SU-DHL-6 (cell line): ENCODE data around the gene ANKRD33.

Source experiments
- H2AFZ ChIP-seq: fragments of 200-600 bp; sonication (generic); 2 replicates; pipeline ENCODE4 v1.6.1; 2014; ENCODE audit warnings: low read depth, mild to moderate bottlenecking, moderate library complexity, mixed read lengths, antibody characterized with exemption, low read length; ENCODE audit not compliant: severe bottlenecking
- H3F3A ChIP-seq: fragments of 200-600 bp; shearing (Covaris generic); 2 replicates; pipeline ENCODE4 v1.6.0; 2016; ENCODE audit warnings: antibody characterized with exemption, mild to moderate bottlenecking; ENCODE audit not compliant: insufficient read depth
- H3K27ac ChIP-seq: fragments of 200-600 bp; sonication (generic); 2 replicates; pipeline ENCODE4 v1.5.1; 2016; ENCODE audit warnings: low read depth, mild to moderate bottlenecking, low read length, moderate library complexity, mixed read lengths
- H3K27me3 ChIP-seq: fragments of 200-600 bp; sonication (generic), shearing (Covaris generic); 2 replicates; pipeline ENCODE4 v1.6.0; 2014; ENCODE audit warnings: mild to moderate bottlenecking, low read length
- H3K36me3 ChIP-seq: fragments of 200-600 bp; sonication (generic); 2 replicates; pipeline ENCODE4 v1.6.1; 2014; ENCODE audit warnings: mild to moderate bottlenecking, low read length, mixed read lengths
- H3K4me2 ChIP-seq: fragments of 300-600, 200-600 bp; shearing (Covaris generic), sonication (generic); 2 replicates; pipeline ENCODE4 v1.6.0; 2014; ENCODE audit warnings: low read length, low read depth, mild to moderate bottlenecking; ENCODE audit not compliant: poor library complexity, severe bottlenecking
- H3K4me3 ChIP-seq: fragments of 200-600 bp; sonication (generic); 2 replicates; pipeline ENCODE4 v1.5.1; 2014; ENCODE audit warnings: antibody characterized with exemption, low read length, mild to moderate bottlenecking, mixed read lengths; ENCODE audit not compliant: insufficient read depth, poor library complexity, severe bottlenecking
- H3K79me2 ChIP-seq: fragments of 200-600 bp; sonication (generic); 2 replicates; pipeline ENCODE4 v1.6.1; 2014; ENCODE audit warnings: mild to moderate bottlenecking, low read length, moderate library complexity; ENCODE audit not compliant: insufficient read depth
- H3K9ac ChIP-seq: fragments of 200-600 bp; sonication (generic); 2 replicates; pipeline ENCODE4 v1.7.0; 2014; ENCODE audit warnings: mild to moderate bottlenecking, low read length
- H3K9me2 ChIP-seq: fragments of 200-600 bp; sonication (generic); replicated peaks from 2 replicates; pipeline ENCODE4 v1.6.1; 2014; ENCODE audit warnings: low read length; ENCODE audit not compliant: insufficient read depth
- H3K9me3 ChIP-seq: fragments of 200-600 bp; sonication (generic); 2 replicates; pipeline ENCODE4 v1.6.1; 2014; ENCODE audit warnings: low read length, mixed read lengths; ENCODE audit not compliant: insufficient read depth
- H4K20me1 ChIP-seq: fragments of 200-600 bp; sonication (generic); 2 replicates; pipeline ENCODE4 v1.6.1; 2014; ENCODE audit warnings: low read depth, mild to moderate bottlenecking, antibody characterized with exemption, low read length, moderate library complexity, mixed read lengths
- EZH2phosphoT487 ChIP-seq: fragments of 200-600 bp; sonication (generic), shearing (Covaris generic); conservative IDR thresholded peaks from 2 replicates; pipeline ENCODE4 v1.6.1; 2018; ENCODE audit warnings: mild to moderate bottlenecking, antibody characterized with exemption, low read length, moderate library complexity, mixed read lengths
- TF ChIP-seq, protein P1 (sequence below): fragments of 200-600 bp; sonication (generic); IDR thresholded peaks from one replicate; pipeline ENCODE4 v1.5.1; 2017; ENCODE audit warnings: antibody characterized with exemption, mild to moderate bottlenecking, low read length, moderate library complexity; ENCODE audit not compliant: insufficient read depth, poor library complexity, severe bottlenecking

Gene ANKRD33

GRCh38 chr12:51872689-51872981 lies 15.3 kb upstream of the ANKRD33 start:
- Histone ChIP-seq H3K27me3 (no peaks in the 10 kb centered on the region), H3K4me2 (no peak overlapping the region), H3K79me2 (no peaks in the 10 kb centered on the region), H3K4me3 (no peak overlapping the region), H3K9me3 (no peaks in the 10 kb centered on the region), H3F3A (no peaks in the 10 kb centered on the region), H3K27ac (no peak overlapping the region), H2AFZ (no peak overlapping the region), H3K9me2 (no peaks in the 10 kb centered on the region), H3K36me3 (no peaks in the 10 kb centered on the region), H4K20me1 (no peaks in the 10 kb centered on the region), H3K9ac (no peak overlapping the region)
- no peak for TF ChIP-seq EZH2phosphoT487
- TF ChIP-seq, protein P1, sequence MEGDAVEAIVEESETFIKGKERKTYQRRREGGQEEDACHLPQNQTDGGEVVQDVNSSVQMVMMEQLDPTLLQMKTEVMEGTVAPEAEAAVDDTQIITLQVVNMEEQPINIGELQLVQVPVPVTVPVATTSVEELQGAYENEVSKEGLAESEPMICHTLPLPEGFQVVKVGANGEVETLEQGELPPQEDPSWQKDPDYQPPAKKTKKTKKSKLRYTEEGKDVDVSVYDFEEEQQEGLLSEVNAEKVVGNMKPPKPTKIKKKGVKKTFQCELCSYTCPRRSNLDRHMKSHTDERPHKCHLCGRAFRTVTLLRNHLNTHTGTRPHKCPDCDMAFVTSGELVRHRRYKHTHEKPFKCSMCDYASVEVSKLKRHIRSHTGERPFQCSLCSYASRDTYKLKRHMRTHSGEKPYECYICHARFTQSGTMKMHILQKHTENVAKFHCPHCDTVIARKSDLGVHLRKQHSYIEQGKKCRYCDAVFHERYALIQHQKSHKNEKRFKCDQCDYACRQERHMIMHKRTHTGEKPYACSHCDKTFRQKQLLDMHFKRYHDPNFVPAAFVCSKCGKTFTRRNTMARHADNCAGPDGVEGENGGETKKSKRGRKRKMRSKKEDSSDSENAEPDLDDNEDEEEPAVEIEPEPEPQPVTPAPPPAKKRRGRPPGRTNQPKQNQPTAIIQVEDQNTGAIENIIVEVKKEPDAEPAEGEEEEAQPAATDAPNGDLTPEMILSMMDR, result no peak

DNA sequence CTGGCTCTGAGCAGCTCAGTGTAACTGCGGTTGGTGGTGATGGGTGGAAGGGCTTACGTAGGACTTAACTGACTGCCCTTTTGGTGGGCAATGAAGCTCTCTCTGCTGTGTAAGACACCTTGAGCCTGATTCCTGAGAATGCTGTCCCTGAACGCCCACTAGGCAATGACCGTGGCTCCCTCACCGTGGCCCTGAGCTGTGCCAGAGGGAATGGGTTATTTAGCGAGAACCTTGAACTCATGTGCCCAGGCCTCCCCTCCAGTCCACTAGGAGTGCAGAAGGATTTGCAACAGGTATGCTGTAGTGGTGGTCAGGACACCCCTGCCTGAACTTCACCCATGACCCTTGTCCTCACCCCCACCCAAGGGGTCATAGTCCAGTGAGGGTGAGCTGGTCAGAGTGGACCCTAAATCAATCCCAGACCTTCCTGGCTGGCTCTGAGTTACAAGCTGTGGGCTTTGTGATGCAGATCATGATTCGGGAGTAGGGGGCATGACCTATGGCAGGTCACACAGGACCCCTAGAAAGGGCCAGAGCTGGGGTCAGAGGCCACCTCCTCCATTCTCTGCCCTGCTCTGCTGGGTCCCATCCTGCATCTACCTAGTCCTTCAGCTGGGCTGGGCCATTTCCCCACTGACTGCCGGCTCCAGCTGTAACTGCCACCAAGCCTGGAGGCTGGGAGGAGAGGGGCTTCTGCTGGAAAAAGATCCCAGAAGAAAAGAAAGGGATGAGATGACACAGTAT lies 14.5 kb upstream of the ANKRD33 start:
- H2AFZ ChIP-seq, result no peak overlapping the region
- no peak overlapping the region for H3K4me3 ChIP-seq
- no peaks in the 10 kb centered on the region for H3K36me3 ChIP-seq
- H3K79me2 ChIP-seq, result no peaks in the 10 kb centered on the region
- no peak overlapping the region for H3K9ac ChIP-seq
- no peak overlapping the region for H3K27ac ChIP-seq
- H3K27me3 ChIP-seq, result no peaks in the 10 kb centered on the region
- H3K9me3 ChIP-seq, result no peaks in the 10 kb centered on the region
- TF ChIP-seq EZH2phosphoT487, result no peak
- TF ChIP-seq, protein P1, result no peak
- H3K4me2 ChIP-seq, result no peak overlapping the region
- no peaks in the 10 kb centered on the region for H3F3A ChIP-seq
- no peaks in the 10 kb centered on the region for H3K9me2 ChIP-seq
- H4K20me1 ChIP-seq, result no peaks in the 10 kb centered on the region

DNA sequence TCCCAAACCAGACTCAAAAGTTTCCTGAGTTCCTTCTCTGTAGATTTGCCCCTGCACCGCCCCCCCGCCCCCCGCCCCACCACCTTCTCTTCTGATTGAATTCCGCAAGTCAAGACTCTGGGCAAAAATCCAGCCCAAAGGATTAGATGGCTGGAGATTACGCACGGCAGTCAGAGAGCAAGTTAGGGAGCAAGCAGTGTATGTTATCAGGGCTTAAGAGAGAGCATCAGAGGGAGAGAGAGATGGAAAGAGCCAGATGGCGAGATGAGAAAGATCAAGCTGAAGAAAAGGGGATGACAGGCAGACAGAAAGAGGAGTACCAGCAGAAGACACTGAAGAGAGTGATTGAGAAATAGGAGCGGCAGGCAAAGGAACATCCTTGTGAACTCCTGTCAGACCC lies 13.9 kb upstream of the ANKRD33 start:
- TF ChIP-seq, protein P1, result no peak
- no peak for TF ChIP-seq EZH2phosphoT487
- no peaks in the 10 kb centered on the region for H3K36me3 ChIP-seq
- no peak overlapping the region for H3K9ac ChIP-seq
- H3K27me3 ChIP-seq, result no peaks in the 10 kb centered on the region
- no peaks in the 10 kb centered on the region for H3K79me2 ChIP-seq
- no peak overlapping the region for H3K4me3 ChIP-seq
- H3K9me2 ChIP-seq, result no peaks in the 10 kb centered on the region
- no peaks in the 10 kb centered on the region for H3F3A ChIP-seq
- no peaks in the 10 kb centered on the region for H3K9me3 ChIP-seq
- H4K20me1 ChIP-seq, result no peaks in the 10 kb centered on the region
- H3K4me2 ChIP-seq, result no peak overlapping the region
- H3K27ac ChIP-seq, result no peak overlapping the region
- H2AFZ ChIP-seq, result no peak overlapping the region
